ENCODE measurements around the gene NLGN2.

- no peak for TF ChIP-seq CTCF (conservative IDR thresholded peaks at IDR 0.05; ENCODE audit: low read length)
- no peak for TF ChIP-seq EZH2phosphoT487 (IDR thresholded peaks at IDR 0.05; ENCODE audit: borderline replicate concordance, low read depth, low read length)
These were observed 17.7 kb downstream of the NLGN2 start, which contains the start of gene SPEM2 for GRCh38 chr17:7425316-7425715.

Measured in OCI-LY7 (cell line).